HFFc6 (cell line): ENCODE measurements around the gene RASA4B. TPM values are rescaled to one million over a fixed set of nuclear protein-coding genes. Genes with fewer than 3 reads are reported as not detected.
"Not testable (repeated sequence)": the region's sequence is repeated elsewhere in the genome, so short reads cannot be mapped to it uniquely, and the experiment has no call there.

ENCODE experiments used
- DNase-seq: peaks from one replicate; pipeline ENCODE4 v3.0.0-alpha.2; 2018
- H3K27ac Mint-ChIP-seq: 2 replicates; pipeline ENCODE4 v1.8.0; 2020; ENCODE audit warnings: mild to moderate bottlenecking, mixed read lengths
- H3K27me3 Mint-ChIP-seq: 2 replicates; pipeline ENCODE4 v1.8.0; 2021; ENCODE audit warnings: mild to moderate bottlenecking, moderate library complexity, mixed read lengths; ENCODE audit not compliant: insufficient read depth
- H3K36me3 Mint-ChIP-seq: 2 replicates; pipeline ENCODE4 v1.8.0; 2021; ENCODE audit warnings: low read depth, mixed read lengths
- H3K4me1 Mint-ChIP-seq: 2 replicates; pipeline ENCODE4 v1.8.0; 2020; ENCODE audit warnings: low read depth, mixed read lengths
- H3K4me3 Mint-ChIP-seq: 2 replicates; pipeline ENCODE4 v1.8.0; 2020; ENCODE audit warnings: mild to moderate bottlenecking, moderate library complexity, mixed read lengths
- H3K9me3 Mint-ChIP-seq: 2 replicates; pipeline ENCODE4 v1.8.0; 2020; ENCODE audit warnings: mild to moderate bottlenecking, mixed read lengths
- CTCF ChIP-seq: fragments of 200-600 bp; sonication (generic); IDR thresholded peaks from 2 replicates; pipeline ENCODE4 v1.5.0; 2021; ENCODE audit warnings: antibody characterized with exemption, mild to moderate bottlenecking
- total RNA-seq, 6 experiments: library from RNA; stranded (reverse); fragmentation: NEBNext Ultra II Directional; extraction: Animal tissue kit (Norgen Biotek cat#: 25700); gene quantifications; 2 replicates in 1 of 6; 3 replicates in 5 of 6; pipeline ENCODE4 v1.2.3, GENCODE V29; 2021

Gene RASA4B
- total RNA-seq, 6 experiments from 2014 or later: 16.4 to 26.2 (median 20.2) TPM

GRCh38 chr7:102478314-102479208, 39.0 kb downstream of the RASA4B start, which contains the start of gene POLR2J:
TSS of gene POLR2J (minus strand) at chr7:102478922. CDS start at chr7:102478860, 62 bp downstream.
- Mint-ChIP-seq H3K4me3 (peak within 1 kb of the TSS; percentile 93), H3K27ac (peak within 1 kb of the TSS; percentile 80; the same call in 1 of the 2 replicates)
- H3K27me3 Mint-ChIP-seq, H3K4me1 Mint-ChIP-seq, H3K36me3 Mint-ChIP-seq, H3K9me3 Mint-ChIP-seq: not testable (repeated sequence)
- peak; percentile 76 for TF ChIP-seq CTCF
- peak; percentile 92 for DNase-seq

- not testable (repeated sequence) for H3K36me3 Mint-ChIP-seq, H3K4me1 Mint-ChIP-seq, DNase-seq, H3K9me3 Mint-ChIP-seq, H3K4me3 Mint-ChIP-seq, H3K27me3 Mint-ChIP-seq, H3K27ac Mint-ChIP-seq
- TF ChIP-seq CTCF: peak; percentile 17; the same call in 1 of the 2 replicates
Measured at GRCh38 chr7:102474736-102475435, 42.7 kb downstream of the RASA4B start.

- not testable (repeated sequence) for H3K4me1 Mint-ChIP-seq, DNase-seq, H3K27ac Mint-ChIP-seq, H3K27me3 Mint-ChIP-seq, H3K9me3 Mint-ChIP-seq, H3K36me3 Mint-ChIP-seq, H3K4me3 Mint-ChIP-seq
Measured at GRCh38 chr7:102474116-102474515, 43.5 kb downstream of the RASA4B start.

- Mint-ChIP-seq H3K9me3 (no peaks in the 10 kb centered on the region), H3K36me3 (no peaks in the 10 kb centered on the region), H3K27me3 (no peaks in the 10 kb centered on the region; the same call in 1 of the 2 replicates), H3K4me1 (no peaks in the 10 kb centered on the region), H3K27ac (no peak overlapping the region), H3K4me3 (no peak overlapping the region)
- no peak for TF ChIP-seq CTCF
- no peak for DNase-seq
Measured at GRCh38 chr7:102473271-102473991, 44.1 kb downstream of the RASA4B start.

GRCh38 chr7:102472126-102473041, 45.2 kb downstream of the RASA4B start:
- Mint-ChIP-seq H3K27me3 (no peaks in the 10 kb centered on the region; the same call in 1 of the 2 replicates), H3K9me3 (no peaks in the 10 kb centered on the region), H3K4me3 (no peak overlapping the region), H3K4me1 (no peaks in the 10 kb centered on the region), H3K27ac (no peak overlapping the region; the same call in 1 of the 2 replicates), H3K36me3 (no peaks in the 10 kb centered on the region)
- no peak for DNase-seq
- TF ChIP-seq CTCF: no peak
